Muscle of leg (tissue), 11 donors: ENCODE measurements around the gene STXBP4. TPM values are rescaled to one million over a fixed set of nuclear protein-coding genes. Genes with fewer than 3 reads are reported as not detected.

Experiments
- DNase-seq: peaks from one replicate; pipeline ENCODE4 v3.0.0; 2013
- H3K27ac ChIP-seq: one replicate; pipeline ENCODE4 v1.5.1; 2013; ENCODE audit warnings: mild to moderate bottlenecking, low read length, control low read depth
- H3K27me3 ChIP-seq: one replicate; pipeline ENCODE4 v1.6.1; 2013; ENCODE audit warnings: low read length; ENCODE audit not compliant: control insufficient read depth, insufficient read depth
- H3K36me3 ChIP-seq: one replicate; pipeline ENCODE4 v1.6.1; 2013; ENCODE audit warnings: low read length; ENCODE audit not compliant: control insufficient read depth, insufficient read depth
- H3K4me1 ChIP-seq: one replicate; pipeline ENCODE4 v1.6.1; 2013; ENCODE audit warnings: low read length; ENCODE audit not compliant: control insufficient read depth, insufficient read depth
- H3K4me3 ChIP-seq: one replicate; pipeline ENCODE4 v1.5.1; 2013; ENCODE audit warnings: low read length, control low read depth
- H3K9me3 ChIP-seq: replicated peaks from 2 replicates; pipeline ENCODE4 v1.6.1; 2013; ENCODE audit warnings: low read depth, low read length; ENCODE audit not compliant: control insufficient read depth
- WGBS: methylation state at CpG from one replicate; pipeline ENCODE4 v1.1.5; 2013; ENCODE audit warnings: missing lambda C conversion rate; ENCODE audit not compliant: insufficient coverage; 5-methylcytosine and 5-hydroxymethylcytosine counted together
- polyA plus RNA-seq, 8 donors: library from polyadenylated mRNA; unstranded; fragments of 120-200 nt; gene quantifications; one replicate each; pipeline versions ENCODE4 v1.2.1 to v1.2.3, GENCODE V29; 2013; ENCODE audit warnings: inconsistent platforms in 1 of 8, low replicate concordance in 1 of 8; ENCODE audit not compliant: insufficient read length in 8 of 8, insufficient read depth in 1 of 8
- total RNA-seq: library from RNA; stranded (reverse); fragments of 120-200 nt; gene quantifications from one replicate; pipeline ENCODE4 v1.2.4, GENCODE V29; 2013

The STXBP4 gene
- total and polyA plus RNA-seq, 9 donors = 3.0 to 10.6 (median 4.1) TPM

DNA sequence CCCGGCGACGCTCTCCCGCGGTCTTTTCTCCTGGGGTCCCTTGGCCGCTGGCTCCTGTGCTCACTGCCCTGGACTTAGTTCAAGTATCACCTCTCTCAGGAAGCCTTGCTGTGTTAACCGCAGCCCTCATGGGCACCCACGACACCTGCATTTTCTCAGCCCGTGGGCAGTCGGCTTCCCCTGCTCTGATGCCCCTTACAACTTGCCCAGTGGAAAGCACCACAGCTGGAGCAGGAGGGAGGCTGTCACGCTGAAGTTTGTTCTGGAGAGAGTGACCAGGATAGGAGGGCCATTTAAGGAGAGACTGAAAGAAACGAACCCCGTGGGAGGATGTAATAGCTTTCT lies 395 bp downstream of the STXBP4 start:
- Histone ChIP-seq H3K27ac (peak overlapping the region; percentile 91), H3K4me1 (peaks cover 19% of the 10 kb centered on the region), H3K9me3 (no peaks in the 10 kb centered on the region), H3K36me3 (peaks cover 8% of the 10 kb centered on the region), H3K27me3 (no peaks in the 10 kb centered on the region), H3K4me3 (peak overlapping the region; percentile 64)
- DNase-seq = peak; percentile 51
- WGBS = 0% methylated on average over 12 of the region's 13 CpGs

DNA sequence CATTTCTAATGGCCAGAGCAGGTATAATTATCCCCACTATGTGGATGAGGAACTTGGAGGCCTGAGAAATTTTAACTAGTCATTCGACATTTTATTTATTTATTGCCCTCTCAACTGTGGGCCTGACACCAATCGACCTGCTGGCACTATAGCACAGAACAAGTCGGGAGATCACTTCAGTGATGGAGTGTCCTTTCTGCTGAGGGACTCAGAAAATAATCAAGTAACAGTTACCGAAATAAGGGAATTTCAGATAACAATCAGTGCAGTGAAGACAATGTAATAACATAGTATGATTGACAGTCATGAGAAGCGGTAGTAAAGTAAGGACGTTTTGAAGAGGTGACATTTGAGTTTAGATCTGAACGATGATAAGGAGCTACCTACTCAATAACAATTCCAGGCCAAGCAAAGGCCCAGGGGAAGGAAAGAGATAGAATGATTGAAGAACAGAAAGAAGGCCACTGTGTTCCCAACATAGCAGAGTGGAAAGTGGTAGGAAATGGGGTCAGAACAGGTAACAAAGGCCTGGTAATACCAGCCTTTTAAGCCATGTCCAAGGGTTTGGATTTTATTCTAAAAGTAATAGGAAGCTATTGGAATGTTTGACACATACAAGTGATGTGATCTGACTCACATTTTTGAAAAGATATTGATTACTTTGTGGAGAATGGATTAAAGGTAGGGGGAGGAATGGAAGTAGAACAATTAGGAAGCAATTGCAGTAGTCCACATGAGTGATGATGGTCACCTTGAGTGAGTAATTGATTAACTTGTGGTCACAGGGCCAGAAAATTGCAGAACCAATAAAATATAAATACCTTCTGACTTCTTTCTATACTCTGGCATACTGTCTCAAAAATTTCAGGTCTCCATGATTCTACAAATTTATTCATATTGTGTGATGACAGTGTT lies 1.4 kb downstream of the STXBP4 start:
- DNase-seq = no peak
- Histone ChIP-seq H3K4me1 (peaks cover 19% of the 10 kb centered on the region), H3K4me3 (peak overlapping the region; percentile 64), H3K27me3 (no peaks in the 10 kb centered on the region), H3K36me3 (peaks cover 5% of the 10 kb centered on the region), H3K27ac (peak overlapping the region; percentile 91), H3K9me3 (no peaks in the 10 kb centered on the region)
- no CpG with 5 or more reads among the region's 7 CpGs for WGBS

DNA sequence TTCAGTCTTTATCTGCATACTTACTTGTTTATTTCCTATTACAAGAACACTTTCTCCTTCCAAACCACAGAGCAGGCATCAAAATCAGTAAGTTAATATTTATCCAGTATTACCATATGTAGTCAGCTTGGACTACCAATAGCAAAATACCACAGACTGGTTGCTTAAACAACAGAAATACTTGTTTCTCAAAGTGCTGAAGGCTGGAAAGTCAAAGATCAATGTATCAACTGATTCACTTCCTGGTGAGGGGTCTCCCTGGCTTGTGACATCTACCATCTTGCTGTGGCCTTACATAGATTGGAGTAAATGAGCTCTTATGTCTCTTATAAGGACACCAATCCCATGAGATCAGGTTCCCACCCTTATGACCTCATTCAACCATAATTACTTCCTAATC lies 2.6 kb downstream of the STXBP4 start:
- H3K27ac ChIP-seq = no peak overlapping the region
- DNase-seq = no peak
- H3K27me3 ChIP-seq = no peaks in the 10 kb centered on the region

DNA sequence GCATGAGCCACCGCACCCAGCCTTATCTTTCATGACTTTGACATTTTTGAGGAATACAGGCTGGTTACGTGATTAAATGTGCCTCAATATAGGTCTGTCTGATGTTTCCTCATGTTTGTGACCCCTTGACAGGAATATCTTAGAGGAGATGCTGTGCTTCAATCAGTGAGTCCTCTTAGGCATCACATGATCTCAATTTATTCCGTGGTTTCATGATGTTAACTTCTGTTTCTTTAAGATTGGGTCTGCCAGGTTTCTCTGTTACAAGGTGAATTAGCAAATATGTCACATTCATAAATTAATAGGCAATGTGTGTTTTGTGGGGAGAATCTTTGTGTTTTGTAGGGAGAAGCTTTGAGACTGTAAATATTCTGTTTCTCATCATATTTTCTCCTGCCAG lies 3.3 kb downstream of the STXBP4 start:
- H3K4me3 ChIP-seq = no peak overlapping the region
- no CpG with 5 or more reads among the region's 3 CpGs for WGBS

More for the DNA sequence above, 2.6 kb downstream of the STXBP4 start:
- no peaks in the 10 kb centered on the region for H3K36me3 ChIP-seq
- peaks cover 19% of the 10 kb centered on the region for H3K4me1 ChIP-seq
- H3K9me3 ChIP-seq = no peaks in the 10 kb centered on the region
- no peak overlapping the region for H3K4me3 ChIP-seq

DNA sequence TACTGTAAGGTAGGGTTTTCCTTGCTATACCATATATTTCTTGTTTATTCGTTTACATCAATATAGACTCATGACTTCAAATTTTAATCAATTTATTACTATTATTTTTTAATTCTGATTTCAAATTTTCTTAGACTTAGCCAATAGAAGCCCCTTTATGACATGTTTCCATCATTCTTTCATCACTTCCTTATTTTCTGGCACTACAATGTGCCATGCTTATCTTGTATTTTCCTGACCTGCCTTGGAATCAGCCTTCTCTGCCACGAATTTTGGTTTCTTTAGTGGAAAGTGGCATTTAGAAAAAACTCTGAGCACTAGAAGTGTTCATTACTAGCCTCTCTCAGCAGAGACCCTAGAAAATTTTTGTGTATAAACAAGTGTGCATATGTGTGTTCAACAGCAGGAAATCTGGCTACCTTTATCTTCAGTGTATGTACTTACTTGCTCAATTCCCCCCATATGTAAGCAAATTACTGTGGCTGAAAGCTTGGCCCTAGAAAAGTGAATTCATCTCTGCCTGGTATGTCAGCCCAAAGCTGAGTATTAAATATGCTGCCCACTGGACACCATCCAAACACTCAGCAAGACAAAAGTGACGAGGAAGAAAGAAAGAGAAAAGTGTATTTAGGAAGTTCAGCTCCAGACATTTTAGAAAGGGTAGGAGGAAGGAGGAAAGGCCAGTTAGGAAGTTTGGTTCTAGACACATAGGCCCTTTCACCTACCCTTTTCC lies 4.0 kb downstream of the STXBP4 start:
- peaks cover 12% of the 10 kb centered on the region for H3K4me1 ChIP-seq
- H3K4me3 ChIP-seq = no peak overlapping the region
- no CpG with 5 or more reads among the region's 3 CpGs for WGBS
- H3K9me3 ChIP-seq = no peaks in the 10 kb centered on the region
- no peaks in the 10 kb centered on the region for H3K36me3 ChIP-seq
- DNase-seq = no peak
- H3K27me3 ChIP-seq = no peaks in the 10 kb centered on the region
- H3K27ac ChIP-seq = no peak overlapping the region

More for the DNA sequence above, 3.3 kb downstream of the STXBP4 start:
- no peaks in the 10 kb centered on the region for H3K36me3 ChIP-seq
- no peak for DNase-seq
- H3K9me3 ChIP-seq = no peaks in the 10 kb centered on the region
- H3K4me1 ChIP-seq = peaks cover 17% of the 10 kb centered on the region
- no peaks in the 10 kb centered on the region for H3K27me3 ChIP-seq
- H3K27ac ChIP-seq = no peak overlapping the region

DNA sequence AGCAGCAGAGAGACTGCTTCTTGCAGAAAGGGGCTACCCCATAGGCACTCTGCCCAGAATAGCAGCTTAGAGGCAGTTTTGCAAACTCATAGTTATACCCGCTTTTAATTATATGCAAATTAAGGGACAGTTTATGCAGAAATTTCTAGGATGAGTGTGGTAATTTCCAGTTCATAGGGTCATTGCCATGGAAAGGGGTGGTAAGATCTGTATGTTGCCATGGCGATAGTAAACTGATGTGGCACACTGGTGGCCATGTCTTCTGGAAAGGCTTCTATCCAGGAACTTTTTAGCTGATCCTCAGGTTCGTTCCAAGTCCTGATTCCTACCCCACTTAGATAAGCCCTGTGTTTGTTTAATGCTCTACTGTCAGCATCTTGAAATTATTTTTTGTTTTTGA lies 6.2 kb downstream of the STXBP4 start:
- 80% methylated on average over 1 of the region's 3 CpGs for WGBS
- Histone ChIP-seq H3K4me3 (no peak overlapping the region), H3K4me1 (peaks cover 2% of the 10 kb centered on the region), H3K36me3 (no peaks in the 10 kb centered on the region), H3K27me3 (no peaks in the 10 kb centered on the region), H3K9me3 (no peaks in the 10 kb centered on the region), H3K27ac (no peak overlapping the region)
- DNase-seq = no peak

DNA sequence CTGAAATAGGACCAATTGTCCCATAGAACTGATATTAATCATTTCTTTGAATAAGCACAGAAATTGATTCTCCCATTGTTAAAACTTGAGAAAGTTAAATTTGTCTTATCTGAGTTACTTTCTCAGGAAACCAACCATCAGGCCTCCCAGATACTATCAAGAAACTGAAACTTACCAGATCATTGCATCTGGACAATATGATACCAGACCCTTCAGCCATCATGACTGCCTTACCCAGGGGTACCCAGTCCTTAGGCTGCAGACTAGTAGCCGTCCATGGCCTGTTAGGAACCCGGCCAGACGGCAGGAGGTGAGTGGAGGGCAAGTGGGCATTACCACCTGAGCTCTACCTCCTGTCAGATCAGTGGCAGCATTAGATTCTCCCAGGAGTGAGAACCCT lies 7.8 kb downstream of the STXBP4 start:
- Histone ChIP-seq H3K27me3 (no peaks in the 10 kb centered on the region), H3K36me3 (no peaks in the 10 kb centered on the region), H3K4me3 (no peak overlapping the region), H3K27ac (no peak overlapping the region), H3K9me3 (peaks cover 4% of the 10 kb centered on the region), H3K4me1 (no peaks in the 10 kb centered on the region)
- no CpG with 5 or more reads among the region's 3 CpGs for WGBS
- no peak for DNase-seq

DNA sequence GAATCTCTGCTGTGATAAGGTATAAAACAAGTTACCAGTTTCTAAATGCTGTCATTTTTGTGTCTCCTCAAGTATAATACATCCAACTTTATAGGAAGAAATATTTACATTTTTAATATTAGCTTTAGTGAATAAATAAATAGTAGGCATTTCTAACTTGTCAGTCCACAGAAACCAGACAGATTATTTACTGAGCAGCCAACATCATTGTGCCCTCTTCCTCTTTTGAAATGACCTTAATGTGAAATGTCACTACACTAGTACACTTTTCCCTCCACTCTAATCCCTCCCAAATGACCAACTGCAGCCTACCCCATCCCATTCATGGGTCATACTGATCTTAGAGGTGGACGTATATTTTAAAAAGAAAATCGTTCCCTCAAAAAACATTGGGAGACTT lies 9.2 kb downstream of the STXBP4 start:
- H3K27me3 ChIP-seq = no peaks in the 10 kb centered on the region
- no peak for DNase-seq
- H3K9me3 ChIP-seq = peaks cover 4% of the 10 kb centered on the region
- no peak overlapping the region for H3K27ac ChIP-seq
- no peaks in the 10 kb centered on the region for H3K4me1 ChIP-seq
- WGBS = no CpG with 5 or more reads among the region's 2 CpGs
- H3K36me3 ChIP-seq = no peaks in the 10 kb centered on the region
- no peak overlapping the region for H3K4me3 ChIP-seq

DNA sequence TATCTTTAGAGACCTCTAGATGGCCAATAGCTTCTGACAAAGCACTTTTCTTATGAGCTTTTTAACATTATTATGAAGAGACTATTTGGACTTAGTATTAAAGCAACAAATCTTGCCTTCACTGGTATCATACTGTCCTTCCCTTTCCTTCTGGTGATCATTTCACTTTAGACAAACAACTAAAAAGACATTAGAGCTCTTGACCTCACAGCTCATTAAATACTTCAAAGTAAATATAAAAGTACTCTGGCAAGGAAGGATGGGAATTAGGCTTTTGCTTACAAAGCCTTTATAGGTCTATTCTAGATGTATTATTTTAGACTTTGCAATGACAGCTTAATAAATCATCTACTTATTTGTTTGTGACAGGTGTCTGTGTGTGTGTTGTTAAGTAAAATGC lies 11.1 kb downstream of the STXBP4 start:
- H3K4me1 ChIP-seq = no peaks in the 10 kb centered on the region

DNA sequence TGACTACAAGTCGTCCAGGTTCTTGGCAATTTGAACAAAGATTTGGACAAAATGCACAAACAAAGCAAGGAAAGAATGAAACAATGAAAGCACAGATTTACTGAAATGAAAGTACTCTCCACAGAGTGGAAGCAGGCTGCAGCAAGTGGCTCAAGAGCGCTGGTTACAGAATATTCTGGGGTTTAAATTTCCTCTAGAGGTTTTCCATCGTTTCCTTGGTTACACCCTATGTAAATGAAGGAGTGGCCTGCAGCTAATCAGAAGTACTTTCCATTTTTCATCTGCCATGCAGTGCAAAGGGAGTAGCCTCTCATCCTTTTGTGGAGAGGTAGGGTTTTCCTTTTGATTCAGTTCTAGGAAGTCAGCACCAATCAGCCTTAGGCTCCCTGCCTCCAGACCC lies 11.8 kb downstream of the STXBP4 start:
- H3K4me3 ChIP-seq = no peak overlapping the region
- DNase-seq = no peak
- H3K4me1 ChIP-seq = no peaks in the 10 kb centered on the region
- WGBS = 86% methylated on average over 1 of the region's 3 CpGs
- H3K36me3 ChIP-seq = no peaks in the 10 kb centered on the region
- H3K27me3 ChIP-seq = no peaks in the 10 kb centered on the region
- H3K9me3 ChIP-seq = peaks cover 4% of the 10 kb centered on the region
- H3K27ac ChIP-seq = no peak overlapping the region

More for the DNA sequence above, 11.1 kb downstream of the STXBP4 start:
- H3K9me3 ChIP-seq = peaks cover 4% of the 10 kb centered on the region
- no peak overlapping the region for H3K27ac ChIP-seq
- DNase-seq = no peak
- H3K27me3 ChIP-seq = no peaks in the 10 kb centered on the region
- no peaks in the 10 kb centered on the region for H3K36me3 ChIP-seq
- H3K4me3 ChIP-seq = no peak overlapping the region
